GM10847 (cell line): ENCODE results near the gene NDUFC2.

ENCODE experiments used
- POLR2A ChIP-seq: IDR thresholded peaks from 2 replicates; pipeline ENCODE4 v1.6.1; 2011; ENCODE audit not compliant: insufficient read length; ENCODE audit errors: extremely low read depth

NDUFC2 gene

DNA sequence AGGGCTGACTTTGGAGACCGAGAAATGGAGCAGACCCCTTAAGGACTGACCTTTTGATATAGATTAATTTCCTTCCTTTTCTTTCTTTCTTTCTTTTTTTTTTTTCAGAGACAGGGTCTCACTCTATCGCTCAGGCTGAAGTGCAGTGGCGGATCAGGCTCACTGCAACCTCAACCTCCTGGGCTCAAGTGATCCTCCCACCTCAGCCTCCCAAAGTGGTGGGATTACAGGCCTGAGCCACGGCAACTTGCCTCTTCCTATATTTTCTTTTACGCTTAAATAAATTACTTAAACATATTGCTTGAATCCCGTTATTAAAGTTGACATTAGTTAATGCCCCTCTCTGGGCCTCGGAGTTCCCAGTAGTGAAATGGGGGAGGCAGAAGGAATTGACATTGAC, 56.2 kb downstream of the NDUFC2 start:
- no peak for TF ChIP-seq POLR2A

DNA sequence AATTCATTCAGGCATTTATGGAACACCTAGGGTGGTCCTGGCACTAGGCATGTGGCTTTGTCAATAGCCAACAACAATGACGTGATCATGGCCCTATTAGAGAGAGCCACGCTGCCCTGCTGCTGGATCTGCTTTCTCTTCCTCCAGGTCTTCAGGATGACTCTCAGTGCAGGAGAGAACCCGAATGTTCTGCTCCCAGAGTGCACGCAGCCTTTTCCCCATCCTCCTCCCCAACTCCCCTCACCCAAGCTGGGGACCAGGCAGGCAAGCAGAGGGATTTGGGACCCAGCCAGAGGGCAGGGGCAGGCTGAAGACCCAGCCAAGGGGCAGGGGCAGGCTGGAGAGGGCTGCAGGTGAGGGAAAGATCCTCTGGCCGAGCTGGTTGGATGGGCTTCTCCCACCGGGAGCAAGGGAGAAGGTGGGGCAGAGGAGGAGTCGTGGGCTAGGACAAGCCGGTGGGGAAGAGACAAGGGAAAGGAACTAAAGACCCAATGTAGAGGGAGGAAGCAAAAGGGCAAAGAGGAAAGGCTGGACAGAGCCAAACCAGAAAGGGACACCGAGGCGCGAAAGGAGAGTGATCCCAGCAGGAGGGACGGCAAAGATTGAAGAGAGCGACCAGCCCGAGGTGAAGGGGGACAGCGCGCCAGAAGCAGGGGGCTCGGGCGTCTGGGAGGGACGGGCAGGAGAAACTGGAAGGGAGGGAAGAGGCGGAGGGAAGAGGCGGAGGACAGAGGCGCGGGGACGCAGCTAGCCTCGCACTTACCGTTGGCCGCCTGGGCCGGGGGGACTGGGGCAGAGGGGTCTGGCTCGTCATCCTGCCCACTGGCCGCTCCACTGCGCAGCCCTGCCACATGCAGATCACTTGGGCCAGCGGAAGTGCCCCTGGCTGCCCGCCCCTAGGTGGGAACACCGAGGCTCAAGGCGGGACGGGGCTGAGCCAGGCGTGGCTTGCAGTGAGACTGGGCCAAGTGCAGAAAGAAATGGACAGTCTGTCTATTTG, 57.0 kb downstream of the NDUFC2 start, which contains the start of gene KCTD14:
Gene KCTD14 (minus strand): TSS at position 880 of the 1,000 bp plus-strand sequence. CDS start 27 bp downstream, at position 853.
- TF ChIP-seq POLR2A, result no peak

- TF ChIP-seq POLR2A, result no peak
These were observed 58.1 kb downstream of the NDUFC2 start for GRCh38 chr11:78021611-78022010.

- no peak for TF ChIP-seq POLR2A
These were observed 59.4 kb downstream of the NDUFC2 start for GRCh38 chr11:78020246-78020645.

GRCh38 chr11:78019808-78020207, 59.9 kb downstream of the NDUFC2 start:
- no peak for TF ChIP-seq POLR2A
